Measurements from ENCODE around the gene NELL1.

The NELL1 gene

GRCh38 chr11:20661445-20661844 lies 7.9 kb upstream of the NELL1 start:
- no peaks in the 10 kb centered on the region for H3K79me2 ChIP-seq (ENCODE audit: insufficient read depth, low read length)
- H3K27me3 ChIP-seq (ENCODE audit: insufficient read depth, low read length, poor library complexity, severe bottlenecking) = no peaks in the 10 kb centered on the region
- TF ChIP-seq EZH2phosphoT487 (IDR thresholded peaks at IDR 0.05; ENCODE audit: borderline replicate concordance) = no peak
- TF ChIP-seq CTCF (conservative IDR thresholded peaks at IDR 0.05; ENCODE audit: low read length) = no peak
- no peak overlapping the region for H3K4me2 ChIP-seq (ENCODE audit: low read depth, low read length, poor library complexity, severe bottlenecking)
- no peak overlapping the region for H3K9ac ChIP-seq (ENCODE audit: low read depth, low read length, poor library complexity, severe bottlenecking)
- H2AFZ ChIP-seq (ENCODE audit: low read length) = no peak overlapping the region
- H3K4me3 ChIP-seq (ENCODE audit: low read length, poor library complexity, severe bottlenecking) = no peak overlapping the region
- H3K4me1 ChIP-seq (ENCODE audit: insufficient read depth, low read length, poor library complexity, severe bottlenecking) = no peaks in the 10 kb centered on the region
- H3K9me3 ChIP-seq (ENCODE audit: insufficient read depth, low read depth, low read length) = no peaks in the 10 kb centered on the region
- no peaks in the 10 kb centered on the region for H3K9me2 ChIP-seq (replicated peaks; ENCODE audit: low read depth, low read length)
- no peaks in the 10 kb centered on the region for H3K36me3 ChIP-seq (ENCODE audit: insufficient read depth, low read length)
- H4K20me1 ChIP-seq (ENCODE audit: insufficient read depth, low read length, poor library complexity, severe bottlenecking) = no peaks in the 10 kb centered on the region
- H3F3A ChIP-seq (ENCODE audit: low read depth) = no peaks in the 10 kb centered on the region

GRCh38 chr11:20661850-20662249 lies 7.5 kb upstream of the NELL1 start:
- Histone ChIP-seq H3K36me3 (ENCODE audit: insufficient read depth, low read length) (no peaks in the 10 kb centered on the region), H3K4me1 (ENCODE audit: insufficient read depth, low read length, poor library complexity, severe bottlenecking) (no peaks in the 10 kb centered on the region), H4K20me1 (ENCODE audit: insufficient read depth, low read length, poor library complexity, severe bottlenecking) (no peaks in the 10 kb centered on the region), H3K4me3 (ENCODE audit: low read length, poor library complexity, severe bottlenecking) (no peak overlapping the region), H3K9ac (ENCODE audit: low read depth, low read length, poor library complexity, severe bottlenecking) (no peak overlapping the region), H3K9me2 (replicated peaks; ENCODE audit: low read depth, low read length) (no peaks in the 10 kb centered on the region), H3K79me2 (ENCODE audit: insufficient read depth, low read length) (no peaks in the 10 kb centered on the region), H3K9me3 (ENCODE audit: insufficient read depth, low read depth, low read length) (no peaks in the 10 kb centered on the region), H3F3A (ENCODE audit: low read depth) (no peaks in the 10 kb centered on the region), H3K27me3 (ENCODE audit: insufficient read depth, low read length, poor library complexity, severe bottlenecking) (no peaks in the 10 kb centered on the region), H2AFZ (ENCODE audit: low read length) (no peak overlapping the region), H3K4me2 (ENCODE audit: low read depth, low read length, poor library complexity, severe bottlenecking) (no peak overlapping the region)
- no peak for TF ChIP-seq EZH2phosphoT487 (IDR thresholded peaks at IDR 0.05; ENCODE audit: borderline replicate concordance)
- no peak for TF ChIP-seq CTCF (conservative IDR thresholded peaks at IDR 0.05; ENCODE audit: low read length)

- no peak overlapping the region for H3K4me2 ChIP-seq (ENCODE audit: low read depth, low read length, poor library complexity, severe bottlenecking)
- TF ChIP-seq CTCF (conservative IDR thresholded peaks at IDR 0.05; ENCODE audit: low read length) = no peak
- no peak for TF ChIP-seq EZH2phosphoT487 (IDR thresholded peaks at IDR 0.05; ENCODE audit: borderline replicate concordance)
- no peaks in the 10 kb centered on the region for H3K27me3 ChIP-seq (ENCODE audit: insufficient read depth, low read length, poor library complexity, severe bottlenecking)
These were observed 1.1 kb upstream of the NELL1 start for GRCh38 chr11:20668131-20668809.

More at GRCh38 chr11:20668131-20668809, 1.1 kb upstream of the NELL1 start:
- Histone ChIP-seq H4K20me1 (ENCODE audit: insufficient read depth, low read length, poor library complexity, severe bottlenecking) (no peaks in the 10 kb centered on the region), H3K9me2 (replicated peaks; ENCODE audit: low read depth, low read length) (no peaks in the 10 kb centered on the region), H3F3A (ENCODE audit: low read depth) (no peaks in the 10 kb centered on the region), H3K4me1 (ENCODE audit: insufficient read depth, low read length, poor library complexity, severe bottlenecking) (no peaks in the 10 kb centered on the region), H3K36me3 (ENCODE audit: insufficient read depth, low read length) (no peaks in the 10 kb centered on the region), H2AFZ (ENCODE audit: low read length) (no peak overlapping the region), H3K79me2 (ENCODE audit: insufficient read depth, low read length) (no peaks in the 10 kb centered on the region), H3K9me3 (ENCODE audit: insufficient read depth, low read depth, low read length) (no peaks in the 10 kb centered on the region), H3K9ac (ENCODE audit: low read depth, low read length, poor library complexity, severe bottlenecking) (no peak overlapping the region), H3K4me3 (ENCODE audit: low read length, poor library complexity, severe bottlenecking) (no peak overlapping the region)
